ENCODE data around the gene ARHGAP19.

ARHGAP19 gene

GRCh38 chr10:97175586-97175985 is 116.9 kb downstream of the ARHGAP19 start:
- intact Hi-C loops (cut with DNase I) = no loop called here
- peak in 2 of 10 donors; percentile 46 to 59 for DNase-seq

- no peak for DNase-seq
- intact Hi-C loops (cut with DNase I) = no loop called here
These were observed 117.5 kb downstream of the ARHGAP19 start for GRCh38 chr10:97174941-97175340.

- intact Hi-C loops (cut with DNase I) = no loop called here
- DNase-seq = peak in 2 of 10 donors; percentile 52 to 55
These were observed 118.1 kb downstream of the ARHGAP19 start for GRCh38 chr10:97174276-97174775.

- intact Hi-C loops (cut with DNase I) = no loop called here
- DNase-seq = peak in 2 of 10 donors; percentile 59 to 66
These were observed 119.4 kb downstream of the ARHGAP19 start for GRCh38 chr10:97173036-97173435.
